Osteoblast (primary cell): ENCODE measurements around the gene ATF7IP2. TPM values are rescaled to one million over a fixed set of nuclear protein-coding genes. Genes with fewer than 3 reads are reported as not detected.

ENCODE experiments used
- DNase-seq: peaks from one replicate; pipeline ENCODE4 v3.0.0; 2011; ENCODE audit warnings: low spot score, mixed read lengths; ENCODE audit not compliant: insufficient read length; ENCODE audit errors: missing footprints
- H2AFZ ChIP-seq: 2 replicates; pipeline ENCODE4 v1.6.0; 2011; ENCODE audit warnings: mild to moderate bottlenecking, low read length
- H3K27ac ChIP-seq: 2 replicates; pipeline ENCODE4 v1.5.1; 2011; ENCODE audit warnings: mild to moderate bottlenecking, low read depth, low read length, moderate library complexity
- H3K27me3 ChIP-seq: 2 replicates; pipeline ENCODE4 v1.6.0; 2012; ENCODE audit warnings: mild to moderate bottlenecking, control low read depth, inconsistent platforms, low read length, moderate library complexity; ENCODE audit not compliant: insufficient read depth
- H3K36me3 ChIP-seq: 2 replicates; pipeline ENCODE4 v1.5.1; 2011; ENCODE audit warnings: mild to moderate bottlenecking, low read length, control low read depth, moderate library complexity; ENCODE audit not compliant: insufficient read depth
- H3K4me1 ChIP-seq: 2 replicates; pipeline ENCODE4 v1.5.1; 2011; ENCODE audit warnings: mild to moderate bottlenecking, low read length, control low read depth, moderate library complexity; ENCODE audit not compliant: insufficient read depth
- H3K4me2 ChIP-seq: 2 replicates; pipeline ENCODE4 v1.6.0; 2011; ENCODE audit warnings: mild to moderate bottlenecking, low read length; ENCODE audit not compliant: insufficient read depth
- H3K4me3 ChIP-seq: fragments of 200-600 bp; sonication (generic); 3 replicates; pipeline ENCODE4 v1.5.1; 2012; ENCODE audit warnings: mild to moderate bottlenecking, low read length, inconsistent platforms; ENCODE audit not compliant: insufficient read depth
- H3K79me2 ChIP-seq: 2 replicates; pipeline ENCODE4 v1.6.0; 2012; ENCODE audit warnings: mild to moderate bottlenecking, low read length, control low read depth, inconsistent platforms; ENCODE audit not compliant: insufficient read depth
- H3K9me3 ChIP-seq: 2 replicates; pipeline ENCODE4 v1.5.1; 2011; ENCODE audit warnings: low read depth, low read length, control low read depth
- H4K20me1 ChIP-seq: 2 replicates; pipeline ENCODE4 v1.6.0; 2012; ENCODE audit warnings: mild to moderate bottlenecking, low read length, control low read depth; ENCODE audit not compliant: insufficient read depth
- total RNA-seq: library from RNA; depleted of rRNA; stranded (reverse); fragments of >200 nt; gene quantifications from 2 replicates; pipeline ENCODE4 v1.2.3, GENCODE V29; 2012
- TF ChIP-seq, protein P1 (sequence below): IDR thresholded peaks from 2 replicates; pipeline ENCODE4 v1.5.1; 2011; ENCODE audit warnings: mild to moderate bottlenecking, low read depth, low read length, moderate library complexity; ENCODE audit errors: extremely low read depth

ATF7IP2 gene
- total RNA-seq, 1 donor = 8.0 TPM

DNA sequence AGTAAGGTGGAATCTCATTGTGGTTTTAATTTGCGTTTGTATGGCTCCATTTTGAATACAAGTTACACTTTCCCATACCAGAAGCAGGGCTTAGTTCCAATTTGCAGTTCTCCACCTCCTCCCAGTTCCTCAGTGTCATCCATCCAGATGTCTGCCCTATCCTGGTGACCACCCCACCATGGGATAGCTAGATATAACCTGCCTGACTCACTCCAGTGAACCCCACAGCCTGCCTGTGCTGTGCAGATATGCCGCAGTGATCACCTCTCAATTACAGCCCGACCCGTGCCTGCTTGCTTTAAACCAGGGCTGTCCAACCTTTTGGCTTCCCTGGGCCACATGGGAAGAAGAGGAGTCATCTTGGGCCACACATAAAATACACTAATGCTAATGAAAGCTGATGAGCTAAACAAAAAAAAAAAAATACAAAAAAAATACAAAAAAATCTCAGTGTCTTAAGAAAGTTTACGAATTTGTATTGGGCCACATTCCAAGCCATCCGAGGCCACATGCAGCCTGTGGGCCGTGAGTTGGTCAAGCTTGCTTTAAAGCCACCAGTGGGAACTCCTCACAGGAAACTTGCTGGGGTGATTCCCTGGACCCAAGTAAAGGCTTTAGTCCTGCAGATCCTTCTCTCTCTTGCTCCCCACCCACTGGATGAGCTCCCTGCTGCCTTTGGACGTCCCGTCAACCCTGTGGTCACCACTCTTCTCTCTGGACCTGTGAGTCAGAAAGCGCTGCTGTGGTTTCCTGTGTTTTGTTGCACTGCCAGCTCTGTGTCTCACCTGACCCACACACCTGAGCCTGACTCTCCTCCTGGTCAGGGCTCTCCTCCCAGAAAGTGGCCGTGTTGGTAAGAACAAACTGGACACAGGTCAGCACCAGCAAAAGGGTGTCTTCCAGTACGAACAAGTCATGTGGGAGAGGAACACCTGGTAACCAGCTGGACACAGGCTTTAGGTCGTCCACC, 111.6 kb downstream of the ATF7IP2 start:
- Histone ChIP-seq H2AFZ (no peak overlapping the region), H3K27ac (no peak overlapping the region), H3K79me2 (no peaks in the 10 kb centered on the region), H3K36me3 (no peaks in the 10 kb centered on the region), H3K4me3 (no peak overlapping the region), H4K20me1 (no peaks in the 10 kb centered on the region), H3K27me3 (no peaks in the 10 kb centered on the region), H3K4me1 (no peaks in the 10 kb centered on the region), H3K9me3 (peaks cover 3% of the 10 kb centered on the region), H3K4me2 (no peak overlapping the region)
- DNase-seq = no peak
- TF ChIP-seq, protein P1, sequence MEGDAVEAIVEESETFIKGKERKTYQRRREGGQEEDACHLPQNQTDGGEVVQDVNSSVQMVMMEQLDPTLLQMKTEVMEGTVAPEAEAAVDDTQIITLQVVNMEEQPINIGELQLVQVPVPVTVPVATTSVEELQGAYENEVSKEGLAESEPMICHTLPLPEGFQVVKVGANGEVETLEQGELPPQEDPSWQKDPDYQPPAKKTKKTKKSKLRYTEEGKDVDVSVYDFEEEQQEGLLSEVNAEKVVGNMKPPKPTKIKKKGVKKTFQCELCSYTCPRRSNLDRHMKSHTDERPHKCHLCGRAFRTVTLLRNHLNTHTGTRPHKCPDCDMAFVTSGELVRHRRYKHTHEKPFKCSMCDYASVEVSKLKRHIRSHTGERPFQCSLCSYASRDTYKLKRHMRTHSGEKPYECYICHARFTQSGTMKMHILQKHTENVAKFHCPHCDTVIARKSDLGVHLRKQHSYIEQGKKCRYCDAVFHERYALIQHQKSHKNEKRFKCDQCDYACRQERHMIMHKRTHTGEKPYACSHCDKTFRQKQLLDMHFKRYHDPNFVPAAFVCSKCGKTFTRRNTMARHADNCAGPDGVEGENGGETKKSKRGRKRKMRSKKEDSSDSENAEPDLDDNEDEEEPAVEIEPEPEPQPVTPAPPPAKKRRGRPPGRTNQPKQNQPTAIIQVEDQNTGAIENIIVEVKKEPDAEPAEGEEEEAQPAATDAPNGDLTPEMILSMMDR = no peak

DNA sequence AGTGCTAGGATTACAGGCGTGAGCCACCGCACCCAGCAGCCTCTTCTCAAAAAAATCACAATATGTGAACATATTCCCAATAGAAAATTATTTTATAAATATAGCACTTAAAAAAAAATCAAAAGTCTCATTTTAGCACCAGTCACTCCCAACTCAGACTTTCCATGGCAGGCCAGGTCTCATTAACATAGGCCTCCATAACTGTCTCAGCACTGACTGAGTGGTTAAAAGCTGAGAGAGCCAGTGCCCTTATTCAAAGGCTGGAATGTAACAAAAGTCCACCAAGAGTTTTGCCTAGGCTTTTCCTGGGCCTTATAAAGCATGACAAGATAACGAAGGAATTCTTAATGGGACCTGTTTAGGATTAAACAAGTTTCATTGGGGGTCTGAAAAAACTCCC, 114.7 kb downstream of the ATF7IP2 start:
- TF ChIP-seq, protein P1 = no peak
- Histone ChIP-seq H2AFZ (no peak overlapping the region), H3K9me3 (no peaks in the 10 kb centered on the region), H3K4me1 (no peaks in the 10 kb centered on the region), H3K27me3 (no peaks in the 10 kb centered on the region), H3K79me2 (no peaks in the 10 kb centered on the region), H3K4me2 (no peak overlapping the region), H3K36me3 (no peaks in the 10 kb centered on the region), H3K27ac (no peak overlapping the region), H3K4me3 (no peak overlapping the region), H4K20me1 (no peaks in the 10 kb centered on the region)
- DNase-seq = no peak

DNA sequence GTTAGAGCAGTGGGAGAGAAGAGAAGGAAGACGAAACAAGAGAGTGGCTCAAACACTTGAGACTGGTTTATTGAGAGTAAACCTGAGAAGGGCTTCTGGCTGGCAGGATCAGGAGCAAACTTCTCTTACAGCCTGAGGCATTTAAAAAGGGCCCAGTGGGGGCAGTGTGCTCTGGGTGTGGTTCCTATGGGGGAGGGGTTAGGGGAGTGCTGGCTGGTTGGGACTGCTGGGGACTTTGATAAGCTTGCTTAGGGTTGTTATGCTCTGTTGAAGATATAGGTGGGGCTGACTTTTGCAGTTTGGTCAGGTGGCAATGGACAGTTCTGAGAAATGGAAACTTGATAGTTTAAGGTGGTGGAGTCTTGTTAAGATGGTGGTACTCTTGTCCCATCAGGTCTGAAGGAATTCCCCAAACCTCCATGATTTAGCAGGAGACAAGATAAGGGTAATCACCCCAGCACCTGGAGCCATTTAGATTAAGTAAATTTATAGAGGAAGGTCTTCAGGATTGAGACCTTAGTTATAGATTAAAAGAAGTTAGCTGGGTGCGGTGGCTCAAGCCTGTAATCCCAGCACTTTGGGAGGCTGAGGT, 115.3 kb downstream of the ATF7IP2 start:
- H3K79me2 ChIP-seq = no peaks in the 10 kb centered on the region
- no peaks in the 10 kb centered on the region for H3K9me3 ChIP-seq
- H3K27me3 ChIP-seq = no peaks in the 10 kb centered on the region
- TF ChIP-seq, protein P1 = no peak
- no peak overlapping the region for H3K4me2 ChIP-seq
- H3K27ac ChIP-seq = no peak overlapping the region
- no peak for DNase-seq
- H3K4me3 ChIP-seq = no peak overlapping the region
- no peaks in the 10 kb centered on the region for H4K20me1 ChIP-seq
- H2AFZ ChIP-seq = no peak overlapping the region
- H3K36me3 ChIP-seq = no peaks in the 10 kb centered on the region
- no peaks in the 10 kb centered on the region for H3K4me1 ChIP-seq

DNA sequence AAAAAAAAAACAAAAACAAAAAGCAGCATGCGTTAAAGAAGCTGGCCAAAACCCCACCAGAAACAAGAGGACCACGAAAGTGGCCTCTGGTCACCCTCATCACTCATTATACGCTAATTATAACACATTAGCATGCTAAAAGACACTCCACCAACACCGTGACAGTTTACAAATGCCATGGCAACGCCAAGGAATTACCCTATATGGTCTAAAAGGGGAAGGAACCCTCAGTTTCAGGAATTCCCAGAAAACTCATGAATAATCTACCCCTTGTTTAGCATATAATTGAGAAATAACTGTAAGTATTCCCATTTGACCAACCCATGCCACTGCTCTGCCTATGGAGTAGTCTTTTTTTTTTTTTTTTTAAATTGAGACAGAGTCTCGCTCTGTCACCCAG, 116.9 kb downstream of the ATF7IP2 start:
- Histone ChIP-seq H4K20me1 (no peaks in the 10 kb centered on the region), H3K36me3 (no peaks in the 10 kb centered on the region), H3K27me3 (no peaks in the 10 kb centered on the region), H3K4me3 (no peak overlapping the region), H3K9me3 (no peaks in the 10 kb centered on the region), H3K79me2 (no peaks in the 10 kb centered on the region), H3K4me2 (no peak overlapping the region), H3K27ac (no peak overlapping the region), H3K4me1 (no peaks in the 10 kb centered on the region), H2AFZ (no peak overlapping the region)
- DNase-seq = no peak
- TF ChIP-seq, protein P1 = no peak
